Right ventricle myocardium superior (tissue), 1 donor: ENCODE results near the gene AHNAK. TPM values are rescaled to one million over a fixed set of nuclear protein-coding genes. Genes with fewer than 3 reads are reported as not detected.
A peak's percentile ranks its signal among the peaks of the same experiment; 100 is the strongest.

ENCODE experiments used
- ATAC-seq: fragments of 200-7000 bp; cut with Tn5 transposase; one replicate; pipeline ENCODE4 v1.9.1; 2020; ENCODE audit warnings: mild to moderate bottlenecking; ENCODE audit not compliant: poor library complexity
- DNase-seq: peaks from one replicate; pipeline ENCODE4 v3.0.0-alpha.2; 2020
- intact Hi-C: fragments of 100-400 bp; cut with DNase I; formaldehyde crosslinking; loops from one replicate; pipeline ENCODE4 v1.11.2; 2022
- total RNA-seq: library from RNA; stranded (reverse); fragmentation: NEBNext Ultra II Directional; extraction: Animal tissue kit (Norgen Biotek cat#: 25700); gene quantifications from one replicate; pipeline ENCODE4 v1.2.1, GENCODE V29; 2021
- donor health status: DM: no; HTN: yes; CAD: no; lungs with severe emphysema.

The AHNAK gene
- total RNA-seq, 1 donor from 2014 or later, result 318 TPM

DNA sequence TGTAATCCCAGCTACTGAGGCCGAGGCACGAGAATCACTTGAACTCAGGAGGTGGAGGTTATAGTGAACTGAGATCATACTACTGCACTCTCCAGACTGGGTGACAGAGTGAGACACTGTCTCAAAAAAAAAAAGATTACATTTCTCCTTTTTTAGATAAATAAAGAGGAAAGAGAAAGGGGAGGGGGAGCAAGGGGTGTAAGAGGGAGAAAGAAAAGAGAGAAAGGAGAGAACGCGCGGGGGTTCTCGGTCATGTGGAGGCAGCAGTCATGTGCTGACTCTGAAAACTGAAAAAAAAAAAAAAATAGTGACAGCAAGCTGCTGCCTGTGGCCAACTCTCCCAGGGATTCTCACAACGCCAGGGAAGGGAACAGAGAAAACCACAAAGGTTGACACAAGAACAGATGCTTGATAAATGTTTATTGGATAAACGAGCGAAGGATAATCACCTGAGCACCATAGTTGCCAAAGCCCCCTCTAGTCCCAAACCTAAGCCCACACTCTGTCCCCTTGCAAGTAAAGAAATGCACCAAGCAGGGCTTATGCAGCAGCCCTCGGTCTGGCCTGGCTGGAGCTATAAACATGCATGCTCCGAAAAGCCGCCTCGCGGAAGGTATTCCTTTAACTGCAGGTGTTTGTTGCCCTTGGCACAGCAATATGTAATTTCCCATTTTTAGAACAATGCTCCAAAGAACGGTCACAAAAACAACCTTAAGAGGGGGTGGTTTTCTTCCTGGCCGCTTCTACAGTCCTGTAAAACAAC lies 113.3 kb downstream of the AHNAK start:
- intact Hi-C loops, result no loop called here
- DNase-seq (no peak), ATAC-seq (no peak)

DNA sequence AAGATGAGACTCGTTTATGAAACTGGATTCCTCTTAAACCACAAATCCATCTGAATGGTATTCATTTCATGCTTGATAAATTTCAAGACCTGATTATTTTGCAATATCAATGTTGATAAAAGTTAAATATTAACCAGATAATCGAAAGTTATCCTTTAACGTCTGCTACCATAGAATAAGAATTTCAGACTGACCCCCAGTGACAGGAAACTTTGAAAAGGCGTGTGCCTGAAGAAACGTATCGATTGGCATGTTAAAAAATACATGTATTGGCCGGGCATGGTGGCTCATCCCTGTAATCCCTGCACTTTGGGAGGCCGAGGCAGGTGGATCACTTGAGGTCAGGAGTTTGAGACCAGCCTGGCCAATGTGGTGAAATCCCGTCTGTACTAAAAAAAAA lies 113.9 kb downstream of the AHNAK start:
- DNase-seq (no peak), ATAC-seq (no peak)
- intact Hi-C loops, result no loop called here

DNA sequence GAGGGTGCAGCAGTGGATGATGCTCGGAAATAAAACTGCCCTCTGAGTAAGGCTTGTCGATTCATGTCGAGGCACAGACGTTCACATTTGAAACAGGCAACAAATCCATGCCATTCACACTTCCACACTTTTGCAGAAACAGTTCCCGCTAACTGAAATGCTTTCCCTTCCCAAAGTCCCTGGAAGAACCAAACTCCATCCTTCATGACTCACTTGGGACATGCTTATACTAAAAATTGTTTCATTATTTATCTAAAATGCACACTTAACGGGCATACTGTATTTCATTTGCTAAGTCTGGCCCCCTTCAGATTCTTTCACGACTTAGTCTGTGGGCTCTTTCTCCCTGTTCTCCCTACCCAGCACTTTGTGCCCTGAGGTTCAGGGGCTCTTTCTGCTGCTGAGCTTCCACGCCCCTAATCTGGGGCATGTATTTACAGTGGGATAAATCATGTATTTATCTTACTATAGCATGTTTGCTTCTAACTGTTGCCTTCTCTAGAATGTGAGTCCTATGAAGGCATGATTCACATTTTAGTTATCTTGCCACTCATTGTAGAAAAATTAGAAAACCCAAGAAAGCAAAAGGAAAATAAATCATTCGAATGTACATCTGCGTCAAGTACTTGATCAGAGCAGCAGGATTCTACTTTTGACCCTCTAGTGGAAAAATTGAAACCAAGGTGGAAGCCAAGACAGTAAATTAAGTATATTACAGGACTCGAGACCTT lies 115.3 kb downstream of the AHNAK start:
- no peak for ATAC-seq
- intact Hi-C loops, result no loop called here

DNA sequence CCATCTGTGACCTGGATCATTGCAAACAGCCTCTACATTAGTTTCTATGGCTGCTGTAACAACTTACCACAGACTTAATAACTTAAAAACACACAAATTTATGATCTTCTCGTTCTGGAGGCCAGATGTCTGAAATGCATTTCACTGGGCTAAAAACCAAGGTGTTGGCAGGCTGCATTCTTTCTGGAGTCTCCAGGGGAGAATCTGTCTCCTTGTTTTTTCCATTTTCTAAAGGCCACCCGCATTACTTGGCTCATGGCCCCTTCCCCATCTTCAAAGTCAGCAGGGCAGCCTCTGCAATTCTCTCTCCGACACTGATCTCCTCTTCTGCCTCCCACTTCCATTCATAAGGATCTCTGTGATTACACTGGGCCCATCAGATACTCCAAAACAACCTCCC lies 116.2 kb downstream of the AHNAK start:
- intact Hi-C loops, result no loop called here
- no peak for DNase-seq
- no peak for ATAC-seq

More for the DNA sequence above, 115.3 kb downstream of the AHNAK start:
- DNase-seq, result no peak

DNA sequence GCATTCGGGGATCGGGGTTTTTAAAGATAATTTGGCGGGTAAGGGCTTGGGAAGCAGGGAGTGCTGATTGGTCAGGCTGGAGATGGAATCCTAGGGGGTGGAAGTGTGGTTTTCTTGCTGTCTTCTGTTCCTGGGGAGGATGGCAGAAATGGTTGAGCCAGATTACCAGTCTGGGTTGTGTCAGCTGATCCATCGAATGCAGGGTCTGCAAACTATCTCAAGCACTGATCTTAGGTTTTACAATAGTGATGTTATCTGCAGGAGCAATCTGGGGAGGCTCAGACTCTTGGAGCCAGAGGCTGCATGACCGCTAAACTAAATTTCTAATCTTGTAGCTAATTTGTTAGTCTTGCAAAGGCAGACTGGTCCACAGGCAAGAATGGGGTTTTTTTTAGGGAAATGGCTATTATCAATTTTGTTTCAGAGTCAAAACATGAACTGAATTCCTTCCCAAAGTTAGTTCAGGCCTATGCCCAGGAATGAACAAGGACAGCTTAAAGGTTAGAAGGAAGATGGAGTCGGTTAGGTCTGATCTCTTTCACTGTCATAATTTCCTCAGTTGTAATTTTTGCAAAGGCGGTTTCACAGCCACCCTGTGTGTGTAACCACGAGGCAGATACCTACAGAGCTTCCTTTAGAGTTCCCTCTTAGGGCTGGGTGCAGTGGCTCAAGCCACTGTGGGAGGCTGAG lies 117.6 kb downstream of the AHNAK start:
- ATAC-seq, result no peak
- intact Hi-C loops, result loop anchor here (5.0 kb wide), 1 partner anchor 113 kb away; no protein-coding TSS in a partner anchor

DNA sequence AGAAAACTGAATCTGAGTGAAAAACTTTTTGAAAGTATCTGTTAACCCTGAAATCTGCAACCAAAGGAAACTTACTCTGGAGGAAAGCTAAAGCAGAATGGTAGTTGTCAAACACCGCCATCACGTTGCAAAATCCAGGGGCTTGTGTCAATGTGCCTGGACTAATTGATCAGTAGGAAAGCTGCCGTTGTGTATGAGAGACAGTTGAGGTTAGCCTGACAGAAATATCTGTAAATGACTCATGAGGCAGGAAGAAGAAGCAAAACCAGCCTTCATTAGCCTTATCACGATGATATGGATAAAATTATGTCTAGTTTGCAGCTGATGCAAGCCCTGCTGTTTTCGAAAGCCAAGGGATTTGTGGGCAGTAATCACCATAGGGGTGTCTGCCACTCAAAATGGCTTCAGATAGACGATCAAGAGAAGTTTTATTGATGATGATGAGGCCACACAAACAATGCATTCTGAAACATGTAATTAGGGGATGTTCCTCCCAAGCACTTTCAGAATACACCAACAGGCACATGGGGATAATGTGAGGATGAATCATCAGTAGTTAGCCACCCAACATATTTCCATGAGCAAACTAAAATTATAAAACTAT lies 118.9 kb downstream of the AHNAK start:
- ATAC-seq, result no peak
- no peak for DNase-seq
- intact Hi-C loops, result loop anchor here (5.0 kb wide), 1 partner anchor 115 kb away; no protein-coding TSS in a partner anchor

More for the DNA sequence above, 117.6 kb downstream of the AHNAK start:
- DNase-seq, result no peak

DNA sequence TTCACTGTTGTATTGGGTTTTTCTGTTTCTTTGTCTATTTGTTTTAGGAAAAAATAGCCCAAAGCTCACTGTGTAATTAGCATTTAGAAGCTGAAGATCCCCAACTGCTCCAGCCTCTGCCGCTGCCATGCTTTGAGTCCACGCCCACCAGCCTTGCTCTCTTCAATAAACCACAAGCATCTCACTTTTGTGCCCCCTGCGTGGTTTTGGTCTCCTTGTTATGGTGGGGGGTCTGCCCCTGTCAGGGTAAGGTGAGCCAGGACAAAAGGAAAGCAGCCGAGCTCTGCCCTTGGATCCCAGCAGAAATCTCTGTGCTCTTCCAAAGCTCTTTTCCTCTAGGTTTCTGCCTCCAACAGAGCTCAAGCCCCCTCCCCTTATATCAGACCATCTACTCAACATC lies 123.6 kb downstream of the AHNAK start:
- ATAC-seq (no peak), DNase-seq (no peak)
- intact Hi-C loops, result loop anchor here (5.0 kb wide), 1 partner anchor 134 kb away; no protein-coding TSS in a partner anchor

DNA sequence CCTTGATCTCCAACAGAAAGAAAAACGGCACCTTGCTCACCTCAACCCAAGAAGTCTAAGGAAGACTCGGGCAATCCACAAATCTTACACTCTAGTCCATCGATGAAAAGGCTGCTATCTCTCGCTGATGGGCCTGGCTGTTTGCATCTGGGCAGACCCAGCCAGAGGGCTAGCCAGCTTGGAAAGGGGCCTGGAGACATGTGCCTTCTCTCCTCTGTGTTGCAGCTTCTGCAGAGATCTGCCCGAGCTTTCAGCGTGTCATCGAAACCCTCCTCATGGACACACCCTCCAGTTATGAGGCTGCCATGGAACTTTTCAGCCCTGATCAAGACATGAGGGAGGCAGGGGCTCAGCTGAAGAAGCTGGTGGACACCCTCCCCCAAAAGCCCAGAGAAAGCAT lies 124.6 kb downstream of the AHNAK start:
- ATAC-seq (no peak), DNase-seq (no peak)
- intact Hi-C loops, result loop anchor here (5.0 kb wide), 1 partner anchor 135 kb away; no protein-coding TSS in a partner anchor

DNA sequence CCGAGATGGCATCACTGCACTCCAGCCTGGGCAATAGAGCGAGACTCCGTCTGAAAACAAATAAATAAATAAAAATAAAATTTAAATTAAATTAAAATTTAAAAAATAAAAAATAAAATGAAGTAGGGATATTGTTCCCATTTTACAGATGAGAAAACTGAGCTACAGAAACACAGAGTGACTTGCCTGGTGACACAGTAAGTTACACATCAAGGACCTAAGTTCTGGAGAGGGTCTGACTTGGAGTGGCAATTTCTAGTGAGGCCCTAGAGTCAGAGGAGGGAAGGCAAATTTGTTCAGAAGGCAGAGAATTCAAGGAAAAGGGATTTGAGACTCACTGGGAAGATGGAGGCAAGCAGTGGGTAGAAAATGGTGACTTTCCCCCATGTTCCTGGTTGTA lies 125.7 kb downstream of the AHNAK start:
- intact Hi-C loops, result loop anchor here (5.0 kb wide), 1 partner anchor 136 kb away; no protein-coding TSS in a partner anchor

DNA sequence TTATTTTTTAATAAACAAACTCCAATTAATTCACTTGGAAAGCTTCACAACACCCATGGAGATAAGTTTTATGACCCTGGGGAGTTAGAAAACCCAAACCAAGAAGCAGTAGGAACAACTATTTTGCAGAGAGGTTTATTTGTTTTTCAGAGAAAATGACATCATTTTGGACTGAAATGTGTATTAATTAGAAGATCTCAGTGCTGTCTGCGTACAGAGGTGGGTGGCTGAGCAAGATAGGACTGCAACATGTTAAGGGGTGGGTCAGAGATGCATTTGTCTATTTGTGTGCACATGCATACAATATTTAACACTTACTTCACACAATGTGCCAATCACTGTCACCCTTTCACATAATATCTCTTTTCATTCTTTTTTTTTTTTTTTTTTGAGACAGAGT lies 126.7 kb downstream of the AHNAK start:
- DNase-seq (no peak), ATAC-seq (no peak)
- intact Hi-C loops, result loop anchor here (5.0 kb wide), 1 partner anchor 137 kb away; no protein-coding TSS in a partner anchor

More for the DNA sequence above, 125.7 kb downstream of the AHNAK start:
- DNase-seq (no peak), ATAC-seq (no peak)

DNA sequence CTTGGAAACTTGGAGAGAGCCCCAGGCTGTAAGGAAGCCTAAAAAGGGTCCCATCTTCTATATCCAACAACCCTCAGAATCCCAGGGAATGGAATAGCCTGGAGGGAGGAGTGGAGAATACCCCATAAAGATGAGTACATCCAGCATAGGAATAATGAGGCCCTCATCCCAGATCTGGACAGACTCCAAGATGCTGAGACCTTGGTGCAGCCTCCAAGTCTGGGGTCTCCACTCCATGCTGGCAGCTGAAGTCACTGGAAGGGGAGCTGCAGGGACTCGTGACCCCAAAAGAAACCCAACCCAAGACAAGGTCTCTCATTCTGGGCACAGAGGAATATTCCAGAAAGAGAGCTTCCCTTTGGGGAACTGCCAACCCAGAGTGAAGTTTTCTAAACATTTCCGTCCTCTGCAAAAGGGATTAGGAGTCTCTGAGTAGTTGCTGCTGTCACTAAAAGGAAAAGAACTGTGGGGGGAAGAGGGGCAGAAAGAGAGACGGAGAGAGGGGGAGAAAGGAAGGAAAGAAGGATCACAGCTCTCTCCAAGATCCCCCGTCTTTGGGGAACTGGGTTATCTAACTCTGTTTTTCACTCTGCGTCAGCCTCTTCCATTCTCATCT lies 127.2 kb downstream of the AHNAK start:
- intact Hi-C loops, result no loop called here
- ATAC-seq (peak; percentile 13), DNase-seq (no peak)

DNA sequence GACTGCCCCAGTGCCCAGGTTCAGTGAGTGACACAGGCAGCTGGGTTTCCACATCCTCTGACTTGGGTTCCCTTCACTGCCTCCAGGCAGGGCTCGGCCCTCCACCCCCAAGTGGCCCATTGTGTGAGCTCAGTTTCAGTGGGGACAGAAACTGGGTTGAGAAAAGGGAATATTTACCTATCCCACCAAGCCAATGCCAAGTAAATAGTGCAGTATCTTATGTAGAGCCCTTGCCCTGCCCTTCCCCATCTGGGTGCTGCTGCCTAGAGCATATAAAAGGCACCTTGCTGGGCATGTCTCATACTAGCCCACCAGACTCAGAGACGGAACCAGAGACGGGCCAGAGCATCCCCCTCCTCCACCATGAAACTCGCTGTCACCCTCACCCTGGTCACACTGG lies 127.9 kb downstream of the AHNAK start, which contains the start of gene SCGB1A1:
SCGB1A1 (plus strand) TSS at position 301 of the 400 bp plus-strand sequence; CDS start at position 364, 63 bp downstream.
- no peak for ATAC-seq
- no peak for DNase-seq
- intact Hi-C loops, result no loop called here

DNA sequence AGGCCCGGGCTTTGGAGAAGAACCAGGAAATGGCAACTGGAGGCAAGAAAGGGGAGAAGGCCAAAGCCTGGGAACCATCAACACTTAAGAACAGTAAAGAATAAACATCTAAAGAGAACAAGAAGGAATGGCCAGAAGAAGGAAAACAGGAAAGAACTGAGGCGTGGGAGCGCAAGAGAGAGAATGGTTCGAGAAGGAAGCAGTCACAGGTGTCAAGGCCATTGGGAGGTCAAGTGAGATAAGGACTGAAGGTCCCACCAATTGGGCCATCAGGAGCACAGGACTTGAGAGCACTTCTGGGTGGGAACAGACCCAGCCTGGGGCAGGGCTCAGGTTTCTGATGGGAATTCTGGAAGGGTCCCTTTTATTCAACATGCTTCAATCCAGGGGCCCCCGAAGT lies 128.5 kb downstream of the AHNAK start:
- no peak for ATAC-seq
- DNase-seq, result no peak
- intact Hi-C loops, result no loop called here

DNA sequence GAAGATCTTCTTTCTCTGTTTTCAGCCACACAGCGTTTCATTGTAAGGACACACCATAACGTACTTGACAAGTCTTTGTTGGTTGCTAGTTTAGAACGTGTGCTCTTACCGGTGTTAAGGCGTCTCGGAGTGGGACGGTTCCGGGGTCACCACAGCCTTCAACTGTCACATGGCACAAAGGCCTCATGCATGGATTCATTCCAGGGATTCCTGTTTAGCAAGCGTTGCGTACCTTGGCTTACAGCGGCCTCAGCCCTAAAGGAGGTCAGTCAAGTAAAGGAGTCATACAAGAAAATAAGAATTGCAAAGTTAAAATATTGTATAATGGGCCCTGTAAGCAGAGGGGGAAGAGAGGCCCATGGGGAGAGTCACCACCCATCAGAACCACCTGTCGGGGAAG lies 130.0 kb downstream of the AHNAK start:
- ATAC-seq (no peak), DNase-seq (no peak)
- intact Hi-C loops, result no loop called here

DNA sequence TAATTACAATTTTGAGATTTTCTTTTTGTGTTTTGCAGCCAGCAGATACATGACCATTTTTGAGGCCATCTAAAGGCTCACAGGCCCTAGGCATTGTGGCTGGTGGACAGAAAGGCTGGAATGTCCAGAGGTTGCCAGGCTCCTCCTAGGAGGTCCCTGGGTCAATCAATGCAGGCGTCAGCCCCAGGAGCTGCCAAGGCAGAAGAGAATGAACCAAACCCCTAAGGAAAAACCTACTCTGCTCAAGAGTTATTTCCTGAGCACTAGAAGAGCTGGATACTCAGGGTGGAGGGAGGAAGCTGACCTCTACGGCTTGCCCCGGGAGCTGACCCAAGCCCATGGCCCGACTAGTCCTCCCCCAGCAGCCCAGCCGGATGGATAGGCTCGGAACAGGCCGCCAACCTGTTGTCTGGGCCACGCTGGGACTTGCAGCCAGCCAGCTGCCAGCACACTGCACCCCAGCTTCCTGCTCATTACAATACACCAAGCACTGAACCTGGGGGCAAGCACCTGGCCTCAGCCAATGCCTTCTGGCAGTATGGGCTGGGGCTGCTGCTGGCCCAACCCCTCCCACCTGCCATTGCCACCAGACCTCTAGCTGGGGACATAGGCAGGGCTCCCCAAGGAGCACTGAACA lies 133.4 kb downstream of the AHNAK start:
- no peak for ATAC-seq
- intact Hi-C loops, result no loop called here

DNA sequence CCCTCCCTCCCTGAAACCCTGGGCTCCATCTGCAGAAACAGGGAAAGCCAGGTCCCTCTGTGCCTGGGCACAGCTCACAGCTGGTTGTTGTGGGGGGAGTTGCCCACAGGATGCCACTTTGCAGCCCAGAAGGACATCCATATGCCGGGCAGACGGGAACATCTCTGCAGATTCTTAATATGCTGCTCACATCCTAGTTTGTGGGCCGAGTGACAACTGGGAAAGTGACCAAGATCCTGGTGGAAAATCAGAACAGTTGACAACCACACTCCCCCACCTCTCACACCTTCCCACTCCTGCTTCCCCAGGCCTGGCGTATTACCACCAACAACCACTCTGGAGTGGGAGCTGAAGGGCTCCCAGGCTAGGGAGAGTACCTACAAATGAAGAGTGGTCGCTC lies 135.1 kb downstream of the AHNAK start:
- intact Hi-C loops, result no loop called here
- ATAC-seq, result no peak
- DNase-seq, result no peak

More for the DNA sequence above, 133.4 kb downstream of the AHNAK start:
- no peak for DNase-seq

DNA sequence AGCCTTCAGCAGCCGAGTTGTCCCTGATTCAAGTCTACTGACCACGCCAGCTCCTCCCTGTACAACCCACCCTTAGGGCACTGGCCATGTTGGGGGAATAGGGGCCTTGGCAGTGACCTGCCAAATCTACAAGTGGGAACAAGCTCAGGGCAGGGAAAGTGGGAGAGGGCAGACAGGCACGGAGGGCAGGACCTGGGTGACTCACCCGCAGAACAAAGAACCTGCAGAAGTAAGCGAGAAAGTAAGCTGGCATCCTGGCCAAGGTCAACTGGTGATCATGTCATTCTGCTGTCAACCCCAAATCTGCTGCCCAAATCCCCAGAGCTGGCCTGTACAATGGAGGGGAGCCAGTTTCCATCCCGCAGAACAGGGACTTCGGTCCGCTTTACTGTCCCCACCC lies 135.6 kb downstream of the AHNAK start:
- intact Hi-C loops, result no loop called here
- ATAC-seq (no peak), DNase-seq (no peak)

DNA sequence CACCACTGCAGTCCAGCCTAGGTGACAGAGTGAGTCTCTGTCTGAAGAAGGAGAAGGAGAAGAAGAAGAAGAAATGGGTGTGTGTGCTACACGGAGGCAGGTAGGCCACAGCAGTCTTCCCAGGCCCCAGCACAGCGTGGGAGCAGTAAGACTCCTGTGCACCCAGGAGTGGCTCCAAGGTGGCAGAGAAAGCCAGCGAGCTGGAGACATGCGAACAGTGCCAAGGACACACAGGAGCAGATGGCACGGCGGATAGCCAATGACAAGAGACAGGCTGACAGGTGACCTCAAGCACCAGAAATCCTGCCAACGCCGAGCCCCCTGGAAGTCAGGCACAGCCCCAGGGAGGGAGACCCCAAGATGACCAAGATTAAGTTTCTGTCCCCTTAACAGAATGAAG lies 136.8 kb downstream of the AHNAK start:
- intact Hi-C loops, result no loop called here
- ATAC-seq, result no peak
- no peak for DNase-seq
